WERI-Rb-1 (cell line): ENCODE data around the gene PPP2R3B.

Source experiments
- DNase-seq: peaks from one replicate; pipeline ENCODE4 v3.0.0-alpha.2; 2020
- H3K27ac ChIP-seq: fragments of 250-450 bp; sonication (Bioruptor Pico); 2 replicates; pipeline ENCODE4 v1.5.1; 2020; ENCODE audit warnings: mild to moderate bottlenecking, moderate library complexity
- H3K27me3 ChIP-seq: fragments of 250-450 bp; sonication (Bioruptor Pico); 2 replicates; pipeline ENCODE4 v1.5.1; 2021; ENCODE audit warnings: mild to moderate bottlenecking, low read depth, moderate library complexity; ENCODE audit not compliant: insufficient read depth, severe bottlenecking
- H3K36me3 ChIP-seq: fragments of 250-450 bp; sonication (Bioruptor Pico); 2 replicates; pipeline ENCODE4 v1.5.1; 2020; ENCODE audit warnings: mild to moderate bottlenecking, moderate library complexity
- H3K4me3 ChIP-seq: 2 replicates; pipeline ENCODE4 v1.5.1; 2011; ENCODE audit warnings: low read depth, mild to moderate bottlenecking, control low read depth, low read length
- H3K9me3 ChIP-seq: fragments of 250-450 bp; sonication (Bioruptor Pico); 2 replicates; pipeline ENCODE4 v1.5.1; 2021; ENCODE audit warnings: mild to moderate bottlenecking, moderate library complexity; ENCODE audit not compliant: severe bottlenecking
- TF ChIP-seq, protein P1 (sequence below): IDR thresholded peaks from 2 replicates; pipeline ENCODE4 v1.5.1; 2011; ENCODE audit warnings: low read depth, mild to moderate bottlenecking, control low read depth, inconsistent platforms, low read length

Gene PPP2R3B

DNA sequence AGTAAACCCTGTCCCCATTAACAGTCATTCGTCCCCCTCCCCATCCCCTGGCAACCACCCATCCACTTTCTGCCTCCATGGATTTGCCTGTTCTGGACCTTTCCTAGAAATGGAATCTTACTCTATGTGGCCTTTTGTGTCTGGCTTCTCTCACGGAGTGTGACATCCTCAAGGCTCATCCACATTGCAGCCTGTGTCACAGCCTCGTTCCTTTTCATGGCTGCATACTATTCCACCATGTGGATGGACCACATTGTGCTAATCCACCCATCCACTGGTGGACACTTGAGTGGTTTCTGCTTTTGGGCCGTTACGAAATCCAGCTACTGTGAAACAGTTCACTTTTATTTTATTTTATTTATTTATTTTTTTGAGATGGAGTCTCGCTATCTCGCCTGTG, 8.1 kb upstream of the PPP2R3B start:
- DNase-seq, result no peak
- H3K9me3 ChIP-seq, result no peaks in the 10 kb centered on the region
- H3K36me3 ChIP-seq, result no peaks in the 10 kb centered on the region
- no peaks in the 10 kb centered on the region for H3K27me3 ChIP-seq
- no peak overlapping the region for H3K4me3 ChIP-seq
- TF ChIP-seq, protein P1, sequence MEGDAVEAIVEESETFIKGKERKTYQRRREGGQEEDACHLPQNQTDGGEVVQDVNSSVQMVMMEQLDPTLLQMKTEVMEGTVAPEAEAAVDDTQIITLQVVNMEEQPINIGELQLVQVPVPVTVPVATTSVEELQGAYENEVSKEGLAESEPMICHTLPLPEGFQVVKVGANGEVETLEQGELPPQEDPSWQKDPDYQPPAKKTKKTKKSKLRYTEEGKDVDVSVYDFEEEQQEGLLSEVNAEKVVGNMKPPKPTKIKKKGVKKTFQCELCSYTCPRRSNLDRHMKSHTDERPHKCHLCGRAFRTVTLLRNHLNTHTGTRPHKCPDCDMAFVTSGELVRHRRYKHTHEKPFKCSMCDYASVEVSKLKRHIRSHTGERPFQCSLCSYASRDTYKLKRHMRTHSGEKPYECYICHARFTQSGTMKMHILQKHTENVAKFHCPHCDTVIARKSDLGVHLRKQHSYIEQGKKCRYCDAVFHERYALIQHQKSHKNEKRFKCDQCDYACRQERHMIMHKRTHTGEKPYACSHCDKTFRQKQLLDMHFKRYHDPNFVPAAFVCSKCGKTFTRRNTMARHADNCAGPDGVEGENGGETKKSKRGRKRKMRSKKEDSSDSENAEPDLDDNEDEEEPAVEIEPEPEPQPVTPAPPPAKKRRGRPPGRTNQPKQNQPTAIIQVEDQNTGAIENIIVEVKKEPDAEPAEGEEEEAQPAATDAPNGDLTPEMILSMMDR, result no peak
- H3K27ac ChIP-seq, result no peak overlapping the region

DNA sequence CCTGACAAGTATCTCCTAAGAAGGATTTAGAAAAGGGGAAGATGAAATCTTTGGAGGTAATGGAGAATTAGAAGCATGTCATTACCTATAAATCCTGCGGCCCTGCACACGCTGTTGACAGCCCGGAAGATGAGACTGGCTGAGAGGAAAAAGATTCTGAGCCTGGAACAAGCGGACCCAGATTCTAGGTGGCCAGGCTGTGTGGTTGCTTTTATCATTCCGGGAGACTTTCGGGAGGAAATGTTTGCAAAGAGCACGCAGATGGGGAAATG, 5.8 kb upstream of the PPP2R3B start:
- DNase-seq, result no peak
- TF ChIP-seq, protein P1, result no peak
- Histone ChIP-seq H3K36me3 (no peaks in the 10 kb centered on the region), H3K27ac (no peak overlapping the region), H3K27me3 (no peaks in the 10 kb centered on the region), H3K9me3 (no peaks in the 10 kb centered on the region), H3K4me3 (no peak overlapping the region)

DNA sequence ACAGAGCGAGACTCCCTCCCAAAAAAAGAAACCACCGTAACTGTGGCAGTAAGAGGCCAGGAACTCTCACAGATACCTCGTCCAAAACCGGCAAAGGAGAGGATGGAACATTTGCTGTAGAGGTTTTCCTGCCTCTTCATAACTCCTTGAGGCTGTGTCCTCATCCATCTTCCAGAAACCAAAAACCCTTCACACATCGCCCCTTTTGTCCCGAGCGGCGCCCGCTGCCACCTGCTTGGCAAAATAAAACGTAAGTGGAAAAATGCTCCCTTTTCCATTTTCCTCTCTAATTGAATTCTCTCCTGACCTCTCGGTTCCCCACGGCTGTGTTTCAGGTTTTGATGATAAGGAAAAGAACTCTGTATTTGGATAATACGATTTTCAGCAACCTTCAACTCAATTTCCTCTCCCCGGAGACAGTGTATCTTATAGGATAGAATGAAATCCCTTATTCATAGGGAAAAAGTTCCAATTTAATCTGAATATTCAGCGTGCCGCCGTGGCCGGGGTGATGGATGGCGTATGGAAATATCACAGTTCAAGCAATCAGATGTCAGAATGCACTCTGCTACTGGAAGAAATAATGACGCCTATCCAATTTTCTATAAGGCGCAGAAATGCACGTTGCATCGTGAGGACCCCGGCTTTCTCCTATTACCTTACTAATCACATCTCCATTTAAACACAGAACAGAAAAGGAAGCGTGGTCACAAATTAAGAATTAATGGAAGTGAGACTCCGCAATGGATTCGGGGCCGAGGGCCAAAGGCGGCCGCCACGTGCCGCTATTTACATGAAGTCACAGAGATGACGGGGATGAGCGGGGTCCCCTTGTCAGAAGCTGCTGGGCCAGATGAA, 5.2 kb upstream of the PPP2R3B start:
- Histone ChIP-seq H3K9me3 (no peaks in the 10 kb centered on the region), H3K27ac (no peak overlapping the region), H3K36me3 (peaks cover under 1% of the 10 kb centered on the region; the same call in 1 of the 2 replicates), H3K4me3 (no peak overlapping the region), H3K27me3 (no peaks in the 10 kb centered on the region)
- no peak for DNase-seq
- TF ChIP-seq, protein P1, result no peak

DNA sequence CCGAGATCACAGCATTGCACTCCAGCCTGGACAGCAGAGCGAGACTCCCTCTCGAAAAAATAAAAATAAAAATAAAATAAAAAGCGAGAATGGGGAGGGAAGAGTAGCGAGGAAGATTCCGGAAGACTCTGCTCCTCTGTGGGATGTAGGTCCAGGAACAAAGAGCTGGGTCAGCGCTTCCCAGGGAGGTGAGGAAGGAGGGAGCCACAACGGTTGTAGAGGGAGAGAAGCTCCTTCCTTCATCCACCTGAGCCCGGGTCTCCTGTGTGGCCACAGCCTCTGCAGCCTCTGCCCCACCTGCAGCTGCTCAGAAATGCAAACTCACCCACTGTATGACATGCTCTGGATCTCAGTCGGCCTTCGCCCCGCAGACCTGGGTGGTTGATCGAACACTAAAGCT, 3.8 kb upstream of the PPP2R3B start:
- H3K27me3 ChIP-seq, result no peaks in the 10 kb centered on the region
- TF ChIP-seq, protein P1, result no peak
- H3K36me3 ChIP-seq, result peaks cover 3% of the 10 kb centered on the region; the same call in 1 of the 2 replicates
- no peak for DNase-seq
- no peak overlapping the region for H3K4me3 ChIP-seq
- H3K27ac ChIP-seq, result no peak overlapping the region
- H3K9me3 ChIP-seq, result no peaks in the 10 kb centered on the region

DNA sequence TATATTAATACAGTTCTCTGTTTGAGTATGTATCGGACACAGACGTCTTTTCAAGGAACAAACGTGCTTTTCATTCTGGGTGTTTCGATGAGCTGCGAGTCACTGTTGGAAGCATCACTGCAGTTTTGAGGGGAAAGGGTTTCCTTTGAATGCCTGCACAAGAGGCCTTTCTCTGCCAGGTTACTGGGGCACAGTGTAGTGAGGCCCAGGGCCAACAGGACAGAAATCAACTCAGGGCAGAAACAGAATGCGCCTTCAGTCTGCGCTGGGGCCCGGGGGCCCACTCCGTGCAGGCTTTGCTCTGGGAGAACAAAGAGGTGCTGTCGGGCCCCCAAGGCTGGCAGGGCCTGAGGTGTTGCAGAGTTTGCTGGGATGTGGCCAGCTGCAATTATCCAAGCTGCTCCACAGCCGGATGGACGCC, 2.3 kb upstream of the PPP2R3B start:
- no peak for DNase-seq
- TF ChIP-seq, protein P1, result no peak
- no peaks in the 10 kb centered on the region for H3K9me3 ChIP-seq
- no peaks in the 10 kb centered on the region for H3K27me3 ChIP-seq
- peaks cover 5% of the 10 kb centered on the region for H3K36me3 ChIP-seq
- H3K27ac ChIP-seq, result no peak overlapping the region
- H3K4me3 ChIP-seq, result no peak overlapping the region

DNA sequence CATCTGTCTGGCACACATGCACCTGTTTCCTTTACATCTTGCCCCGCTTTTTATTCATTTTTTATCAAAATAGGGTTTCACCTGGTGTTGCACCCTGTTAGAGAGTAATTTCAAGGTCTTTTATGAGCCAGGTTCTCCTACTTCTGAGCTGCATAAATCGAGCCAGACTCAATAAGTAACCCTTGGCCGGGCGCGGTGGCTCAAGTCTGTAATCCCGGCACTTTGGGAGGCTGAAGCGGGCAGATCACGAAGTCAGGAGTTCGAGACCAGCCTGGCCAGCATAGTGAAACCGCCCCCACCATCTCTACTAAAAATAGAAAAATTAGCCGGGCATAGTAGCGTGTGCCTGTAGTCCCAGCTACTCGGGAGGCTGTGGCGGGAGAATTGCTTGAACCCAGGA, 1.0 kb upstream of the PPP2R3B start:
- Histone ChIP-seq H3K4me3 (peak overlapping the region; percentile 92), H3K27ac (peak overlapping the region; percentile 8; the same call in 1 of the 2 replicates)
- TF ChIP-seq, protein P1, result no peak

More for the DNA sequence above, 1.0 kb upstream of the PPP2R3B start:
- no peaks in the 10 kb centered on the region for H3K9me3 ChIP-seq
- no peaks in the 10 kb centered on the region for H3K27me3 ChIP-seq
- peaks cover 5% of the 10 kb centered on the region for H3K36me3 ChIP-seq
- DNase-seq, result no peak
